RWPE2 (cell line): ENCODE data around the gene XCL1.

Experiments used
- ATAC-seq: fragments of 200-7000 bp; cut with Tn5 transposase; 3 replicates; pipeline ENCODE4 v1.9.1; 2021; ENCODE audit warnings: low read depth
- DNase-seq: peaks from one replicate; pipeline ENCODE4 v3.0.0-alpha.2; 2020; ENCODE audit warnings: low spot score
- H3K27ac ChIP-seq: fragments of 450-650 bp; 2 replicates; pipeline ENCODE4 v1.5.1; 2017; ENCODE audit warnings: mild to moderate bottlenecking; ENCODE audit not compliant: poor library complexity, severe bottlenecking
- H3K27me3 ChIP-seq: fragments of 250-450 bp; sonication (Bioruptor Pico); 2 replicates; pipeline ENCODE4 v1.5.1; 2021; ENCODE audit warnings: mild to moderate bottlenecking, moderate library complexity; ENCODE audit not compliant: insufficient read depth, poor library complexity, severe bottlenecking
- H3K36me3 ChIP-seq: fragments of 250-450 bp; sonication (Bioruptor Pico); 2 replicates; pipeline ENCODE4 v1.5.1; 2020; ENCODE audit warnings: low read depth, mild to moderate bottlenecking, moderate library complexity
- H3K4me1 ChIP-seq: fragments of 250-450 bp; sonication (Bioruptor Pico); 2 replicates; pipeline ENCODE4 v1.5.1; 2021; ENCODE audit warnings: mild to moderate bottlenecking, moderate library complexity; ENCODE audit not compliant: insufficient read depth, poor library complexity, severe bottlenecking
- H3K4me3 ChIP-seq: fragments of 250-450 bp; sonication (Bioruptor Pico); 2 replicates; pipeline ENCODE4 v1.5.1; 2021; ENCODE audit warnings: mild to moderate bottlenecking, moderate library complexity; ENCODE audit not compliant: severe bottlenecking
- H3K9me3 ChIP-seq: fragments of 250-450 bp; sonication (Bioruptor Pico); 2 replicates; pipeline ENCODE4 v1.5.1; 2021; ENCODE audit warnings: mild to moderate bottlenecking, moderate library complexity; ENCODE audit not compliant: severe bottlenecking
- CTCF ChIP-seq: fragments of 450-650 bp; IDR thresholded peaks from one replicate; pipeline ENCODE4 v1.5.1; 2017; ENCODE audit warnings: mild to moderate bottlenecking, moderate library complexity; ENCODE audit not compliant: poor library complexity, severe bottlenecking

The XCL1 gene

GRCh38 chr1:168617974-168618750 lies 41.8 kb downstream of the XCL1 start:
- Histone ChIP-seq H3K4me3 (no peak overlapping the region), H3K9me3 (no peaks in the 10 kb centered on the region), H3K27me3 (no peaks in the 10 kb centered on the region), H3K27ac (no peak overlapping the region), H3K4me1 (peaks cover 11% of the 10 kb centered on the region), H3K36me3 (no peaks in the 10 kb centered on the region)
- DNase-seq (no peak), ATAC-seq (no peak)
- TF ChIP-seq CTCF, result no peak

- TF ChIP-seq CTCF, result no peak
- no peak overlapping the region for H3K27ac ChIP-seq
- H3K27me3 ChIP-seq, result no peaks in the 10 kb centered on the region
- H3K36me3 ChIP-seq, result no peaks in the 10 kb centered on the region
- no peak for DNase-seq
- peaks cover 15% of the 10 kb centered on the region for H3K4me1 ChIP-seq
- no peaks in the 10 kb centered on the region for H3K9me3 ChIP-seq
- ATAC-seq, result no peak
- no peak overlapping the region for H3K4me3 ChIP-seq
Measured at GRCh38 chr1:168618886-168619285, 42.5 kb downstream of the XCL1 start.

GRCh38 chr1:168621356-168621755 lies 45.0 kb downstream of the XCL1 start:
- Histone ChIP-seq H3K4me1 (peaks cover 15% of the 10 kb centered on the region), H3K36me3 (no peaks in the 10 kb centered on the region), H3K4me3 (no peak overlapping the region), H3K9me3 (no peaks in the 10 kb centered on the region), H3K27me3 (no peaks in the 10 kb centered on the region), H3K27ac (no peak overlapping the region)
- DNase-seq, result no peak
- no peak for TF ChIP-seq CTCF
- ATAC-seq, result no peak

- Histone ChIP-seq H3K27me3 (no peaks in the 10 kb centered on the region), H3K36me3 (no peaks in the 10 kb centered on the region), H3K4me3 (no peak overlapping the region), H3K4me1 (peaks cover 16% of the 10 kb centered on the region), H3K27ac (peak overlapping the region; percentile 70), H3K9me3 (no peaks in the 10 kb centered on the region)
- DNase-seq, result no peak
- peak; percentile 94 for ATAC-seq
- peak; percentile 40 for TF ChIP-seq CTCF
Measured at GRCh38 chr1:168623003-168623828, 46.8 kb downstream of the XCL1 start.
